GM12878 (cell line): ENCODE measurements around the gene ALDOB. TPM values are rescaled to one million over a fixed set of nuclear protein-coding genes. Genes with fewer than 3 reads are reported as not detected.
A peak's percentile ranks its signal among the peaks of the same experiment; 100 is the strongest.

Experiments used
- ATAC-seq: fragments of 200-7000 bp; cut with Tn5 transposase; 3 replicates; pipeline ENCODE4 v1.9.1; 2020; ENCODE audit warnings: mild to moderate bottlenecking, moderate library complexity
- BruUV-seq: library from RNA; stranded (reverse); fragments of 400-500 nt; replicated peaks from 2 replicates; lab custom pipeline; 2021; lab: Mats Ljungman, UMichigan
- CTCF ChIA-PET: fragments of 300-600 bp; sonication (Branson Sonifier 250); formaldehyde crosslinking; extraction: SDS; loops from one replicate; lab custom pipeline; 2021; ENCODE audit warnings: inconsistent platforms; lab: Yijun Ruan, JAX
- POLR2A ChIA-PET: fragments of 350-600 bp; formaldehyde crosslinking; extraction: SDS; loops from one replicate; lab custom pipeline; 2021; ENCODE audit warnings: inconsistent platforms; lab: Charles Lee
- RAD21 ChIA-PET: fragments of 300-600 bp; sonication (Branson Sonifier 250); formaldehyde crosslinking; loops from one replicate; lab custom pipeline; 2023; ENCODE audit warnings: antibody characterized with exemption; ENCODE audit not compliant: unreplicated experiment; lab: Charles Lee
- SMC1A ChIA-PET: fragments of 300-600 bp; sonication (Branson Sonifier 250); formaldehyde crosslinking; loops from one replicate; lab custom pipeline; 2023; ENCODE audit not compliant: unreplicated experiment, uncharacterized antibody; lab: Charles Lee
- DNase-seq: peaks from one replicate; pipeline ENCODE4 v3.0.0-alpha.2; 2011; ENCODE audit warnings: low read depth, low spot score
- FAIRE-seq: peaks from 3 replicates; lab custom pipeline; 2011; peaks lifted over from hg19 to GRCh38; lab: Jason Lieb, UNC
- H2AFZ ChIP-seq: 2 replicates; pipeline ENCODE4 v1.6.0; 2011; ENCODE audit warnings: low read depth, low read length, control low read depth; ENCODE audit not compliant: control insufficient read depth
- H3K27ac ChIP-seq: 2 replicates; pipeline ENCODE4 v1.5.1; 2011; ENCODE audit warnings: control low read depth; ENCODE audit not compliant: control insufficient read depth, insufficient read depth
- H3K27me3 ChIP-seq, 2 experiments: replicated peaks in 1 of 2; 2 replicates each; pipeline versions ENCODE4 v1.6.0 to v1.6.1; 2011; ENCODE audit warnings: low read length in 1 of 2; ENCODE audit not compliant: control insufficient read depth in 2 of 2, insufficient read depth in 2 of 2
- H3K36me3 ChIP-seq, 2 experiments: 2 replicates each; pipeline ENCODE4 v1.5.1; 2011; ENCODE audit warnings: low read length in 1 of 2; ENCODE audit not compliant: control insufficient read depth in 2 of 2, insufficient read depth in 2 of 2
- H3K4me1 ChIP-seq: 2 replicates; pipeline ENCODE4 v1.6.1; 2011; ENCODE audit warnings: mild to moderate bottlenecking, low read length, moderate library complexity, mixed read lengths; ENCODE audit not compliant: control insufficient read depth, insufficient read depth
- H3K4me2 ChIP-seq: 2 replicates; pipeline ENCODE4 v1.6.0; 2011; ENCODE audit warnings: control low read depth; ENCODE audit not compliant: control insufficient read depth, insufficient read depth
- H3K4me3 ChIP-seq: fragments of 200-600 bp; sonication (generic); 2 replicates; pipeline ENCODE4 v1.5.1; 2016
- H3K79me2 ChIP-seq: 2 replicates; pipeline ENCODE4 v1.6.0; 2011; ENCODE audit warnings: low read length; ENCODE audit not compliant: control insufficient read depth, insufficient read depth
- H3K9ac ChIP-seq: 2 replicates; pipeline ENCODE4 v1.8.0; 2011; ENCODE audit warnings: low read length, control low read depth, mixed read lengths; ENCODE audit not compliant: control insufficient read depth, insufficient read depth
- H3K9me3 ChIP-seq: replicated peaks from 3 replicates; pipeline ENCODE4 v1.5.1; 2011; ENCODE audit warnings: mild to moderate bottlenecking, low read length; ENCODE audit not compliant: control insufficient read depth, insufficient read depth
- H4K20me1 ChIP-seq: 2 replicates; pipeline ENCODE4 v1.6.0; 2011; ENCODE audit not compliant: control insufficient read depth, insufficient read depth
- BCL11A ChIP-seq: IDR thresholded peaks from 2 replicates; pipeline ENCODE4 v1.6.1; 2011; ENCODE audit warnings: low read depth, low read length
- CBFB ChIP-seq: IDR thresholded peaks from 2 replicates; pipeline ENCODE4 v1.6.1; 2016; ENCODE audit warnings: antibody characterized with exemption, low read depth
- CHD4 ChIP-seq: fragments of 200-600 bp; sonication (generic); IDR thresholded peaks from 2 replicates; pipeline ENCODE4 v1.6.1; 2016; ENCODE audit warnings: mild to moderate bottlenecking
- HDAC6 ChIP-seq: fragments of 200-600 bp; sonication (generic); IDR thresholded peaks from one replicate; pipeline ENCODE4 v1.8.0; 2017; ENCODE audit warnings: antibody characterized with exemption; ENCODE audit not compliant: unreplicated experiment
- IKZF1 ChIP-seq: fragments of 450-650 bp; conservative IDR thresholded peaks from 2 replicates; pipeline ENCODE4 v1.6.1; 2017; ENCODE audit warnings: antibody characterized with exemption, mild to moderate bottlenecking
- NR2C1 ChIP-seq: fragments of 450-650 bp; IDR thresholded peaks from 2 replicates; pipeline ENCODE4 v1.6.1; 2017; ENCODE audit warnings: antibody characterized with exemption, mild to moderate bottlenecking, moderate library complexity
- NR2F1 ChIP-seq: fragments of 450-650 bp; conservative IDR thresholded peaks from 2 replicates; pipeline ENCODE4 v1.6.1; 2017; ENCODE audit warnings: mild to moderate bottlenecking
- POU2F2 ChIP-seq: IDR thresholded peaks from 3 replicates; pipeline ENCODE4 v1.6.1; 2011; ENCODE audit warnings: low read depth, mild to moderate bottlenecking, low read length, borderline replicate concordance
- RAD21 ChIP-seq: IDR thresholded peaks from 2 replicates; pipeline ENCODE4 v1.6.1; 2011; ENCODE audit warnings: mild to moderate bottlenecking, low read depth, low read length, moderate library complexity; ENCODE audit not compliant: insufficient read depth
- RUNX3 ChIP-seq: IDR thresholded peaks from 2 replicates; pipeline ENCODE4 v1.6.1; 2012; ENCODE audit warnings: low read length, inconsistent platforms
- ZNF207 ChIP-seq: fragments of 450-650 bp; IDR thresholded peaks from 2 replicates; pipeline ENCODE4 v1.6.1; 2014; ENCODE audit warnings: antibody characterized with exemption, mild to moderate bottlenecking, borderline replicate concordance
- WGBS: methylation state at CpG from one replicate; pipeline ENCODE4 v1.1.6; 2016; ENCODE audit warnings: low lambda C conversion rate; ENCODE audit not compliant: insufficient replicate concordance, insufficient coverage; ENCODE audit errors: missing lambda C conversion rate; 5-methylcytosine and 5-hydroxymethylcytosine counted together
- in situ Hi-C: fragments of 300-500 bp; cut with MboI; formaldehyde crosslinking; loops from 9 replicates; pipeline ENCODE4 v1.14.3; 2018; ENCODE audit warnings: mixed read lengths
- intact Hi-C: fragments of 100-400 bp; cut with micrococcal nuclease; formaldehyde crosslinking; loops from one replicate; pipeline ENCODE4 v1.14.2; 2022; ENCODE audit not compliant: unreplicated experiment
- polyA plus RNA-seq, 11 experiments: library from polyadenylated mRNA; depleted of rRNA in 4 of 11; unstranded in 6 of 11; stranded (reverse) in 5 of 11; fragments of >200 nt; fragmentation: Nextera tagmentation in 4 of 11; fragmentation: Illumina TruSeq in 1 of 11; extraction: Ambion mirVana in 4 of 11; extraction: Trizol in 1 of 11; gene quantifications; 1 replicate in 1 of 11; 2 replicates in 10 of 11; pipeline versions ENCODE4 v1.2.1 to v1.2.3, GENCODE V29; 2011 to 2016; ENCODE audit warnings: inconsistent platforms in 2 of 11, missing spikeins in 2 of 11, low read depth in 1 of 11
- total RNA-seq, 4 experiments: library from RNA; depleted of rRNA in 3 of 4; stranded (reverse); fragments of >200 nt in 3 of 4; fragmentation: Illumina TruSeq in 1 of 4; extraction: Trizol in 1 of 4; gene quantifications; 2 replicates each; pipeline versions ENCODE4 v1.2.1 to v1.2.3, GENCODE V29; 2013 to 2021
- TF ChIP-seq, protein P1 (sequence below): fragments of 450-650 bp; IDR thresholded peaks from 2 replicates; pipeline ENCODE4 v1.6.1; 2017; ENCODE audit warnings: mild to moderate bottlenecking, low read depth, inconsistent platforms; ENCODE audit not compliant: poor library complexity, severe bottlenecking
- TF ChIP-seq, protein P2 (sequence below), 3 experiments: IDR thresholded peaks in 2 of 3; conservative IDR thresholded peaks in 1 of 3; 2 replicates each; pipeline ENCODE4 v1.5.1; 2011; ENCODE audit warnings: low read depth in 3 of 3, low read length in 3 of 3, mild to moderate bottlenecking in 3 of 3, control low read depth in 2 of 3, moderate library complexity in 2 of 3, inconsistent platforms in 1 of 3, mixed read lengths in 1 of 3; ENCODE audit not compliant: control insufficient read depth in 2 of 3, insufficient read depth in 1 of 3; ENCODE audit errors: extremely low read depth in 1 of 3
- TF ChIP-seq, protein P3 (sequence below): fragments of 450-650 bp; IDR thresholded peaks from 2 replicates; pipeline ENCODE4 v1.6.1; 2018; ENCODE audit warnings: mild to moderate bottlenecking, low read depth, moderate library complexity; ENCODE audit not compliant: partially characterized antibody

Gene ALDOB
- total and polyA plus RNA-seq, 10 of the 15 experiments (the other 5 are each of a cell fraction or from before 2014, with no cell fraction given), result 0.03 to 0.82 (median 0.04) TPM; not detected in 7

DNA sequence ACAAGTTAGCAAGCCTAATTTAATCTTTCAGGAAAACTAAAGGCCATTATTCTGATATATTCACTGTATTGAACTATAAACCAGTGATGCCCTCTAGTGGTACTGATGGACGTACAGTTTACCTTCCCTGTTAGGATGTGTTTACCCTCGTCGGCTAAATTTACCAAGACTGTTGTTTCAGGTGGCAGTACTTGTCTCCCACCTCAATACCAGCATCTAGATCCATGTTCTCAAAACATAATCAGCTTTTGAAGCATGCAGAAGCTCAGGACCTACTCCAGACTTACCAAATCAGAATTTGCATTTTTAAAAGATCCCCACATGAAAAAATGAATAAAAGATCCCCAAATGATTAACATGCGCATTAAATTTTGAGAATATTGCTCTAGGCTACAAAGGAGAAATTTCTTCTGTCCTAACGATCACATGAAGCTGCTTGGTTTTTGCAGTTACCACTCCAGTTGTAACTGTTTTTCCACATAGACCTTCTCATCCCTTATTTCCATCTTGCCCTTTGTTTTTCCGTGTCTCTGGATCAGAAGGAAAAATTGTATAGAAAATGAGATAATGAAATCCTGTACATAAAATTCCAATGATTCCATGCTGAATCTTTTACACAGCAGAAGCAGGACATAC, 47.6 kb downstream of the ALDOB start:
- ChIA-PET CTCF (interaction anchor here (0.7 to 2.9 kb wide), 15 partner anchors 8 to 1110 kb away, joined by 3 to 23 read pairs (median 5); partner anchors contain the start of genes MRPL50, RNF20 and ZNF189), RAD21 (interaction anchor here (0.8 to 2.2 kb wide), 4 partner anchors 10 to 269 kb away, joined by 3 to 7 read pairs (median 3); partner anchors contain the start of genes MRPL50 and ZNF189), POLR2A (no interaction called here), SMC1A (interaction anchor here (1.0 to 1.6 kb wide), 4 partner anchors 15 to 676 kb away, joined by 3 to 4 read pairs (median 3); no protein-coding TSS in a partner anchor)
- in situ Hi-C loops, result no loop called here
- intact Hi-C loops, result no loop called here
- 48% methylated on average over 6 of the region's 6 CpGs for WGBS
- no peaks in the 10 kb centered on the region; the same call in 2 of the 3 replicates for H3K9me3 ChIP-seq
- H3K9ac ChIP-seq, result no peak overlapping the region
- no peak for FAIRE-seq
- BruUV-seq, result no TSS peak
- H3K27me3 ChIP-seq, result no peaks in the 10 kb centered on the region
- ATAC-seq, result peak; percentile 85
- no peak overlapping the region for H3K4me2 ChIP-seq
- H3K79me2 ChIP-seq, result peaks cover 10% of the 10 kb centered on the region
- H3K27ac ChIP-seq, result no peak overlapping the region
- H3K36me3 ChIP-seq, result peaks cover 0 to 14% of the 10 kb centered on the region in 2 experiments; a peak in 1 of 4 replicates
- no peak overlapping the region for H3K4me3 ChIP-seq
- H3K4me1 ChIP-seq, result no peaks in the 10 kb centered on the region
- no peak for DNase-seq
- no peaks in the 10 kb centered on the region for H4K20me1 ChIP-seq
- no peak overlapping the region for H2AFZ ChIP-seq
- no peak for TF ChIP-seq IKZF1
- TF ChIP-seq, protein P1, sequence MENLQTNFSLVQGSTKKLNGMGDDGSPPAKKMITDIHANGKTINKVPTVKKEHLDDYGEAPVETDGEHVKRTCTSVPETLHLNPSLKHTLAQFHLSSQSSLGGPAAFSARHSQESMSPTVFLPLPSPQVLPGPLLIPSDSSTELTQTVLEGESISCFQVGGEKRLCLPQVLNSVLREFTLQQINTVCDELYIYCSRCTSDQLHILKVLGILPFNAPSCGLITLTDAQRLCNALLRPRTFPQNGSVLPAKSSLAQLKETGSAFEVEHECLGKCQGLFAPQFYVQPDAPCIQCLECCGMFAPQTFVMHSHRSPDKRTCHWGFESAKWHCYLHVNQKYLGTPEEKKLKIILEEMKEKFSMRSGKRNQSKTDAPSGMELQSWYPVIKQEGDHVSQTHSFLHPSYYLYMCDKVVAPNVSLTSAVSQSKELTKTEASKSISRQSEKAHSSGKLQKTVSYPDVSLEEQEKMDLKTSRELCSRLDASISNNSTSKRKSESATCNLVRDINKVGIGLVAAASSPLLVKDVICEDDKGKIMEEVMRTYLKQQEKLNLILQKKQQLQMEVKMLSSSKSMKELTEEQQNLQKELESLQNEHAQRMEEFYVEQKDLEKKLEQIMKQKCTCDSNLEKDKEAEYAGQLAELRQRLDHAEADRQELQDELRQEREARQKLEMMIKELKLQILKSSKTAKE, result no peak
- TF ChIP-seq POU2F2, result no peak
- TF ChIP-seq RAD21, result 0 out of 2 replicates have a peak, but pooled peaks have one; percentile 10
- TF ChIP-seq CBFB, result no peak
- TF ChIP-seq, protein P2, sequence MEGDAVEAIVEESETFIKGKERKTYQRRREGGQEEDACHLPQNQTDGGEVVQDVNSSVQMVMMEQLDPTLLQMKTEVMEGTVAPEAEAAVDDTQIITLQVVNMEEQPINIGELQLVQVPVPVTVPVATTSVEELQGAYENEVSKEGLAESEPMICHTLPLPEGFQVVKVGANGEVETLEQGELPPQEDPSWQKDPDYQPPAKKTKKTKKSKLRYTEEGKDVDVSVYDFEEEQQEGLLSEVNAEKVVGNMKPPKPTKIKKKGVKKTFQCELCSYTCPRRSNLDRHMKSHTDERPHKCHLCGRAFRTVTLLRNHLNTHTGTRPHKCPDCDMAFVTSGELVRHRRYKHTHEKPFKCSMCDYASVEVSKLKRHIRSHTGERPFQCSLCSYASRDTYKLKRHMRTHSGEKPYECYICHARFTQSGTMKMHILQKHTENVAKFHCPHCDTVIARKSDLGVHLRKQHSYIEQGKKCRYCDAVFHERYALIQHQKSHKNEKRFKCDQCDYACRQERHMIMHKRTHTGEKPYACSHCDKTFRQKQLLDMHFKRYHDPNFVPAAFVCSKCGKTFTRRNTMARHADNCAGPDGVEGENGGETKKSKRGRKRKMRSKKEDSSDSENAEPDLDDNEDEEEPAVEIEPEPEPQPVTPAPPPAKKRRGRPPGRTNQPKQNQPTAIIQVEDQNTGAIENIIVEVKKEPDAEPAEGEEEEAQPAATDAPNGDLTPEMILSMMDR (IDR thresholded peaks at IDR 0.05 in 2 of 3, conservative IDR thresholded peaks at IDR 0.05 in 1 of 3; ENCODE audit: control insufficient read depth in 2 of 3, extremely low read depth in 1 of 3, insufficient read depth in 1 of 3, low read depth in 3 of 3, low read length in 3 of 3), result peak; percentile 35 to 42 (median 40); a peak in 5 of 6 replicates
- no peak for TF ChIP-seq NR2C1
- TF ChIP-seq RUNX3, result no peak
- TF ChIP-seq HDAC6, result no peak
- TF ChIP-seq, protein P3, sequence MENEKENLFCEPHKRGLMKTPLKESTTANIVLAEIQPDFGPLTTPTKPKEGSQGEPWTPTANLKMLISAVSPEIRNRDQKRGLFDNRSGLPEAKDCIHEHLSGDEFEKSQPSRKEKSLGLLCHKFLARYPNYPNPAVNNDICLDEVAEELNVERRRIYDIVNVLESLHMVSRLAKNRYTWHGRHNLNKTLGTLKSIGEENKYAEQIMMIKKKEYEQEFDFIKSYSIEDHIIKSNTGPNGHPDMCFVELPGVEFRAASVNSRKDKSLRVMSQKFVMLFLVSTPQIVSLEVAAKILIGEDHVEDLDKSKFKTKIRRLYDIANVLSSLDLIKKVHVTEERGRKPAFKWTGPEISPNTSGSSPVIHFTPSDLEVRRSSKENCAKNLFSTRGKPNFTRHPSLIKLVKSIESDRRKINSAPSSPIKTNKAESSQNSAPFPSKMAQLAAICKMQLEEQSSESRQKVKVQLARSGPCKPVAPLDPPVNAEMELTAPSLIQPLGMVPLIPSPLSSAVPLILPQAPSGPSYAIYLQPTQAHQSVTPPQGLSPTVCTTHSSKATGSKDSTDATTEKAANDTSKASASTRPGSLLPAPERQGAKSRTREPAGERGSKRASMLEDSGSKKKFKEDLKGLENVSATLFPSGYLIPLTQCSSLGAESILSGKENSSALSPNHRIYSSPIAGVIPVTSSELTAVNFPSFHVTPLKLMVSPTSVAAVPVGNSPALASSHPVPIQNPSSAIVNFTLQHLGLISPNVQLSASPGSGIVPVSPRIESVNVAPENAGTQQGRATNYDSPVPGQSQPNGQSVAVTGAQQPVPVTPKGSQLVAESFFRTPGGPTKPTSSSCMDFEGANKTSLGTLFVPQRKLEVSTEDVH, result no peak
- TF ChIP-seq CHD4, result no peak
- TF ChIP-seq NR2F1, result no peak
- TF ChIP-seq BCL11A, result no peak
- no peak for TF ChIP-seq ZNF207
